SU-DHL-6 (cell line): ENCODE data around the gene NRL.

Experiments used
- H2AFZ ChIP-seq: fragments of 200-600 bp; sonication (generic); 2 replicates; pipeline ENCODE4 v1.6.1; 2014; ENCODE audit warnings: low read depth, mild to moderate bottlenecking, moderate library complexity, mixed read lengths, antibody characterized with exemption, low read length; ENCODE audit not compliant: severe bottlenecking
- H3F3A ChIP-seq: fragments of 200-600 bp; shearing (Covaris generic); 2 replicates; pipeline ENCODE4 v1.6.0; 2016; ENCODE audit warnings: antibody characterized with exemption, mild to moderate bottlenecking; ENCODE audit not compliant: insufficient read depth
- H3K27ac ChIP-seq: fragments of 200-600 bp; sonication (generic); 2 replicates; pipeline ENCODE4 v1.5.1; 2016; ENCODE audit warnings: low read depth, mild to moderate bottlenecking, low read length, moderate library complexity, mixed read lengths
- H3K27me3 ChIP-seq: fragments of 200-600 bp; sonication (generic), shearing (Covaris generic); 2 replicates; pipeline ENCODE4 v1.6.0; 2014; ENCODE audit warnings: mild to moderate bottlenecking, low read length
- H3K36me3 ChIP-seq: fragments of 200-600 bp; sonication (generic); 2 replicates; pipeline ENCODE4 v1.6.1; 2014; ENCODE audit warnings: mild to moderate bottlenecking, low read length, mixed read lengths
- H3K4me2 ChIP-seq: fragments of 300-600, 200-600 bp; shearing (Covaris generic), sonication (generic); 2 replicates; pipeline ENCODE4 v1.6.0; 2014; ENCODE audit warnings: low read length, low read depth, mild to moderate bottlenecking; ENCODE audit not compliant: poor library complexity, severe bottlenecking
- H3K4me3 ChIP-seq: fragments of 200-600 bp; sonication (generic); 2 replicates; pipeline ENCODE4 v1.5.1; 2014; ENCODE audit warnings: antibody characterized with exemption, low read length, mild to moderate bottlenecking, mixed read lengths; ENCODE audit not compliant: insufficient read depth, poor library complexity, severe bottlenecking
- H3K79me2 ChIP-seq: fragments of 200-600 bp; sonication (generic); 2 replicates; pipeline ENCODE4 v1.6.1; 2014; ENCODE audit warnings: mild to moderate bottlenecking, low read length, moderate library complexity; ENCODE audit not compliant: insufficient read depth
- H3K9ac ChIP-seq: fragments of 200-600 bp; sonication (generic); 2 replicates; pipeline ENCODE4 v1.7.0; 2014; ENCODE audit warnings: mild to moderate bottlenecking, low read length
- H3K9me2 ChIP-seq: fragments of 200-600 bp; sonication (generic); replicated peaks from 2 replicates; pipeline ENCODE4 v1.6.1; 2014; ENCODE audit warnings: low read length; ENCODE audit not compliant: insufficient read depth
- H3K9me3 ChIP-seq: fragments of 200-600 bp; sonication (generic); 2 replicates; pipeline ENCODE4 v1.6.1; 2014; ENCODE audit warnings: low read length, mixed read lengths; ENCODE audit not compliant: insufficient read depth
- H4K20me1 ChIP-seq: fragments of 200-600 bp; sonication (generic); 2 replicates; pipeline ENCODE4 v1.6.1; 2014; ENCODE audit warnings: low read depth, mild to moderate bottlenecking, antibody characterized with exemption, low read length, moderate library complexity, mixed read lengths
- CTCF ChIP-seq: fragments of 200-600 bp; sonication (generic); IDR thresholded peaks from one replicate; pipeline ENCODE4 v1.5.1; 2017; ENCODE audit warnings: antibody characterized with exemption, mild to moderate bottlenecking, low read length, moderate library complexity; ENCODE audit not compliant: insufficient read depth, poor library complexity, severe bottlenecking
- EZH2phosphoT487 ChIP-seq: fragments of 200-600 bp; sonication (generic), shearing (Covaris generic); conservative IDR thresholded peaks from 2 replicates; pipeline ENCODE4 v1.6.1; 2018; ENCODE audit warnings: mild to moderate bottlenecking, antibody characterized with exemption, low read length, moderate library complexity, mixed read lengths

NRL gene

GRCh38 chr14:24055971-24056799 is 58.6 kb downstream of the NRL start:
- H3K9me2 ChIP-seq: no peaks in the 10 kb centered on the region
- H3K4me3 ChIP-seq: no peak overlapping the region
- H3F3A ChIP-seq: no peaks in the 10 kb centered on the region
- no peak overlapping the region for H3K9ac ChIP-seq
- H3K27me3 ChIP-seq: no peaks in the 10 kb centered on the region
- no peaks in the 10 kb centered on the region for H3K79me2 ChIP-seq
- TF ChIP-seq EZH2phosphoT487 (no peak), CTCF (no peak)
- H2AFZ ChIP-seq: no peak overlapping the region
- no peak overlapping the region for H3K27ac ChIP-seq
- H3K36me3 ChIP-seq: no peaks in the 10 kb centered on the region
- no peaks in the 10 kb centered on the region for H4K20me1 ChIP-seq
- no peak overlapping the region for H3K4me2 ChIP-seq
- no peaks in the 10 kb centered on the region for H3K9me3 ChIP-seq

GRCh38 chr14:24054646-24055045 is 60.1 kb downstream of the NRL start:
- Histone ChIP-seq H3K4me3 (no peak overlapping the region), H3K27me3 (no peaks in the 10 kb centered on the region), H3K9me2 (no peaks in the 10 kb centered on the region), H3K9ac (no peak overlapping the region), H3K4me2 (no peak overlapping the region), H3F3A (no peaks in the 10 kb centered on the region), H3K79me2 (no peaks in the 10 kb centered on the region), H3K36me3 (no peaks in the 10 kb centered on the region), H3K27ac (no peak overlapping the region), H3K9me3 (no peaks in the 10 kb centered on the region), H2AFZ (no peak overlapping the region), H4K20me1 (no peaks in the 10 kb centered on the region)
- TF ChIP-seq EZH2phosphoT487 (no peak), CTCF (no peak)

GRCh38 chr14:24054324-24054641 is 60.5 kb downstream of the NRL start:
- no peaks in the 10 kb centered on the region for H3F3A ChIP-seq
- H3K27ac ChIP-seq: no peak overlapping the region
- no peaks in the 10 kb centered on the region for H3K9me2 ChIP-seq
- H3K9me3 ChIP-seq: no peaks in the 10 kb centered on the region
- no peak overlapping the region for H3K4me3 ChIP-seq
- H3K27me3 ChIP-seq: no peaks in the 10 kb centered on the region
- H4K20me1 ChIP-seq: no peaks in the 10 kb centered on the region
- TF ChIP-seq CTCF (no peak), EZH2phosphoT487 (no peak)
- no peaks in the 10 kb centered on the region for H3K36me3 ChIP-seq
- no peak overlapping the region for H3K4me2 ChIP-seq
- no peaks in the 10 kb centered on the region for H3K79me2 ChIP-seq
- no peak overlapping the region for H3K9ac ChIP-seq
- H2AFZ ChIP-seq: no peak overlapping the region
